H9 (cell line): ENCODE measurements around the gene ZCCHC7. TPM values are rescaled to one million over a fixed set of nuclear protein-coding genes. Genes with fewer than 3 reads are reported as not detected.

Experiments used
- DNase-seq: peaks from one replicate; pipeline ENCODE4 v3.0.0-alpha.2; 2017
- H2AFZ ChIP-seq: one replicate; pipeline ENCODE4 v1.6.1; 2013; ENCODE audit warnings: mild to moderate bottlenecking, low read length, control low read depth, moderate library complexity
- H2AK5ac ChIP-seq: 2 replicates; pipeline ENCODE4 v1.6.1; 2013; ENCODE audit warnings: low read length, control low read depth, mixed read lengths; ENCODE audit not compliant: insufficient read length
- H2BK120ac ChIP-seq: one replicate; pipeline ENCODE4 v1.6.1; 2013; ENCODE audit warnings: low read depth, mild to moderate bottlenecking, low read length, control low read depth, inconsistent platforms; ENCODE audit not compliant: poor library complexity, severe bottlenecking
- H2BK12ac ChIP-seq: 2 replicates; pipeline ENCODE4 v1.6.1; 2013; ENCODE audit warnings: low read length, control low read depth, mixed read lengths, low read depth; ENCODE audit not compliant: insufficient read length
- H2BK15ac ChIP-seq: 2 replicates; pipeline ENCODE4 v1.6.1; 2013; ENCODE audit warnings: low read depth, low read length, control low read depth
- H2BK20ac ChIP-seq: one replicate; pipeline ENCODE4 v1.6.1; 2013; ENCODE audit warnings: low read depth, mild to moderate bottlenecking, low read length, control low read depth, inconsistent platforms; ENCODE audit not compliant: poor library complexity, severe bottlenecking
- H2BK5ac ChIP-seq: 2 replicates; pipeline ENCODE4 v1.6.1; 2013; ENCODE audit warnings: low read length, control low read depth, mixed read lengths; ENCODE audit not compliant: insufficient read length
- H3K14ac ChIP-seq: 2 replicates; pipeline ENCODE4 v1.6.1; 2013; ENCODE audit warnings: low read length, control low read depth; ENCODE audit not compliant: insufficient read depth
- H3K18ac ChIP-seq: 2 replicates; pipeline ENCODE4 v1.6.1; 2013; ENCODE audit warnings: low read depth, mild to moderate bottlenecking, mixed read lengths, low read length, control low read depth; ENCODE audit not compliant: insufficient read length
- H3K23ac ChIP-seq: 2 replicates; pipeline ENCODE4 v1.6.1; 2013; ENCODE audit warnings: low read length, control low read depth, mixed read lengths, low read depth; ENCODE audit not compliant: insufficient read length
- H3K23me2 ChIP-seq: 2 replicates; pipeline ENCODE4 v1.6.1; 2013; ENCODE audit warnings: low read depth, mild to moderate bottlenecking, mixed read lengths, low read length, control low read depth; ENCODE audit not compliant: insufficient read length, poor library complexity, severe bottlenecking
- H3K27ac ChIP-seq: 2 replicates; pipeline ENCODE4 v1.5.1; 2013; ENCODE audit warnings: low read length, control low read depth, mixed read lengths, low read depth; ENCODE audit not compliant: insufficient read length
- H3K27me3 ChIP-seq: 2 replicates; pipeline ENCODE4 v1.6.1; 2013; ENCODE audit warnings: low read length, control low read depth, inconsistent platforms; ENCODE audit not compliant: insufficient read depth
- H3K4ac ChIP-seq: 2 replicates; pipeline ENCODE4 v1.6.1; 2013; ENCODE audit warnings: low read depth, mild to moderate bottlenecking, control low read depth, inconsistent platforms, low read length, moderate library complexity
- H3K4me1 ChIP-seq: 2 replicates; pipeline ENCODE4 v1.6.1; 2013; ENCODE audit warnings: low read length, control low read depth, inconsistent platforms; ENCODE audit not compliant: insufficient read depth
- H3K4me2 ChIP-seq: 2 replicates; pipeline ENCODE4 v1.6.1; 2013; ENCODE audit warnings: low read length, control low read depth, mixed read lengths; ENCODE audit not compliant: insufficient read length, insufficient read depth
- H3K56ac ChIP-seq: 2 replicates; pipeline ENCODE4 v1.6.1; 2013; ENCODE audit warnings: low read depth, mild to moderate bottlenecking, mixed read lengths, low read length, control low read depth; ENCODE audit not compliant: insufficient read length
- H3K79me1 ChIP-seq: 2 replicates; pipeline ENCODE4 v1.6.1; 2013; ENCODE audit warnings: low read depth, mild to moderate bottlenecking, moderate library complexity, low read length, control low read depth, inconsistent platforms; ENCODE audit not compliant: insufficient read depth, poor library complexity, severe bottlenecking
- H3K79me2 ChIP-seq: 2 replicates; pipeline ENCODE4 v1.6.1; 2013; ENCODE audit warnings: low read length, control low read depth, inconsistent platforms; ENCODE audit not compliant: insufficient read depth
- H3K9ac ChIP-seq: 2 replicates; pipeline ENCODE4 v1.6.1; 2013; ENCODE audit warnings: low read length, control low read depth, mixed read lengths; ENCODE audit not compliant: insufficient read length; ENCODE audit errors: extremely low read depth
- H3K9me3 ChIP-seq: one replicate; pipeline ENCODE4 v1.6.1; 2013; ENCODE audit warnings: low read depth, low read length, inconsistent platforms; ENCODE audit not compliant: control insufficient read depth
- H3T11ph ChIP-seq: one replicate; pipeline ENCODE4 v1.6.1; 2013; ENCODE audit warnings: mild to moderate bottlenecking, low read length, control low read depth, inconsistent platforms
- H4K20me1 ChIP-seq: one replicate; pipeline ENCODE4 v1.6.1; 2013; ENCODE audit not compliant: control insufficient read depth, insufficient read length, insufficient read depth
- H4K5ac ChIP-seq: 2 replicates; pipeline ENCODE4 v1.6.1; 2013; ENCODE audit warnings: low read depth, mild to moderate bottlenecking, mixed read lengths, low read length, control low read depth; ENCODE audit not compliant: insufficient read length
- H4K8ac ChIP-seq: replicated peaks from 2 replicates; pipeline ENCODE4 v1.6.1; 2013; ENCODE audit warnings: low read length, control low read depth, mixed read lengths, low read depth; ENCODE audit not compliant: insufficient read length
- H4K91ac ChIP-seq: 2 replicates; pipeline ENCODE4 v1.6.1; 2013; ENCODE audit warnings: low read depth, mild to moderate bottlenecking, moderate library complexity, mixed read lengths, low read length, control low read depth; ENCODE audit not compliant: insufficient read length
- H3K27ac Mint-ChIP-seq, 3 experiments: 2 replicates in 2 of 3; 3 replicates in 1 of 3; pipeline ENCODE4 v1.8.0; 2020 to 2021; ENCODE audit warnings: mixed read lengths in 3 of 3, mild to moderate bottlenecking in 1 of 3, moderate library complexity in 1 of 3
- H3K27me3 Mint-ChIP-seq: 2 replicates; pipeline ENCODE4 v1.8.0; 2021; ENCODE audit warnings: low read depth, mild to moderate bottlenecking, moderate library complexity, mixed read lengths
- H3K36me3 Mint-ChIP-seq, 3 experiments: 2 replicates in 2 of 3; 3 replicates in 1 of 3; pipeline ENCODE4 v1.8.0; 2020 to 2021; ENCODE audit warnings: low read depth in 3 of 3, mixed read lengths in 3 of 3; ENCODE audit not compliant: insufficient read depth in 1 of 3
- H3K4me1 Mint-ChIP-seq, 2 experiments: 2 replicates each; pipeline ENCODE4 v1.8.0; 2020; ENCODE audit warnings: mixed read lengths in 2 of 2
- H3K4me3 Mint-ChIP-seq, 2 experiments: 2 replicates in 1 of 2; 3 replicates in 1 of 2; pipeline ENCODE4 v1.8.0; 2020 to 2021; ENCODE audit warnings: mild to moderate bottlenecking in 2 of 2, mixed read lengths in 2 of 2, moderate library complexity in 1 of 2
- H3K9me3 Mint-ChIP-seq, 2 experiments: 2 replicates in 1 of 2; 3 replicates in 1 of 2; pipeline ENCODE4 v1.8.0; 2020; ENCODE audit warnings: mild to moderate bottlenecking in 2 of 2, mixed read lengths in 2 of 2, moderate library complexity in 1 of 2
- CTCF ChIP-seq: fragments of 200-600 bp; sonication (generic); conservative IDR thresholded peaks from 3 replicates; pipeline ENCODE4 v1.8.0; 2021; ENCODE audit warnings: antibody characterized with exemption, mild to moderate bottlenecking
- WGBS: extraction: QIAGEN DNeasy Blood & Tissue Kit; methylation state at CpG from one replicate; pipeline ENCODE4 v1.1.7; 2013; ENCODE audit warnings: missing lambda C conversion rate, low lambda C conversion rate, mixed read lengths; ENCODE audit not compliant: insufficient read length; ENCODE audit errors: extremely low coverage; 5-methylcytosine and 5-hydroxymethylcytosine counted together
- total RNA-seq: library from RNA; stranded (reverse); gene quantifications from 2 replicates; pipeline ENCODE4 v1.2.1, GENCODE V29; 2021

ZCCHC7 gene
- total RNA-seq, 1 experiment from 2014 or later: 20.3 TPM

GRCh38 chr9:37331871-37332270, 211.5 kb downstream of the ZCCHC7 start:
- Histone ChIP-seq H4K91ac (no peak overlapping the region), H3T11ph (no peak overlapping the region), H3K23me2 (no peaks in the 10 kb centered on the region), H3K23ac (no peak overlapping the region), H2BK5ac (no peak overlapping the region), H2BK12ac (no peak overlapping the region), H3K18ac (no peak overlapping the region), H2BK120ac (no peak overlapping the region), H4K5ac (no peak overlapping the region), H3K56ac (no peak overlapping the region), H3K79me1 (no peaks in the 10 kb centered on the region), H4K20me1 (no peaks in the 10 kb centered on the region), H3K9ac (no peak overlapping the region), H3K4ac (no peak overlapping the region), H2AFZ (no peak overlapping the region), H3K27ac (no peak overlapping the region), H3K9me3 (no peaks in the 10 kb centered on the region), H2BK20ac (no peak overlapping the region), H3K4me1 (no peaks in the 10 kb centered on the region), H2BK15ac (no peak overlapping the region), H3K27me3 (no peaks in the 10 kb centered on the region), H3K79me2 (no peaks in the 10 kb centered on the region), H3K14ac (no peak overlapping the region), H2AK5ac (no peak overlapping the region), H4K8ac (no peak overlapping the region), H3K4me2 (no peak overlapping the region)
- no CpG with 5 or more reads among the region's 1 CpG for WGBS
- no peak overlapping the region for H3K4me3 Mint-ChIP-seq
- no peaks in the 10 kb centered on the region for H3K27me3 Mint-ChIP-seq
- DNase-seq: no peak
- no peaks in the 10 kb centered on the region for H3K9me3 Mint-ChIP-seq
- no peak overlapping the region for H3K27ac Mint-ChIP-seq
- peaks cover 3 to 6% of the 10 kb centered on the region in 2 experiments for H3K4me1 Mint-ChIP-seq
- no peak for TF ChIP-seq CTCF
- H3K36me3 Mint-ChIP-seq: no peaks in the 10 kb centered on the region
